Measurements from ENCODE around the gene CDPF1. TPM values are rescaled to one million over a fixed set of nuclear protein-coding genes. Genes with fewer than 3 reads are reported as not detected.
"Not testable (repeated sequence)": the region's sequence is repeated elsewhere in the genome, so short reads cannot be mapped to it uniquely, and the experiment has no call there.

Gene CDPF1
- total and polyA plus RNA-seq, 4 donors, result 7.4 to 16.3 (median 13.2) TPM

- DNase-seq (ENCODE audit: low read depth in 4 of 6, low spot score in 6 of 6), result no peak
- H3K27ac ChIP-seq (ENCODE audit: low read depth, low read length), result no peak overlapping the region
- no peaks in the 10 kb centered on the region for H3K27me3 ChIP-seq (ENCODE audit: control insufficient read depth, insufficient read depth, low read length)
- H3K4me3 ChIP-seq (ENCODE audit: low read depth, low read length), result no peak overlapping the region
- H3K36me3 ChIP-seq (ENCODE audit: control insufficient read depth, insufficient read depth, low read length), result peaks cover 36% of the 10 kb centered on the region
- 100% methylated on average over 4 of the region's 4 CpGs for WGBS (ENCODE audit: insufficient coverage)
- peaks cover 6% of the 10 kb centered on the region for H3K9me3 ChIP-seq (ENCODE audit: control insufficient read depth, insufficient read depth, low read length)
- H3K4me1 ChIP-seq (ENCODE audit: control insufficient read depth, insufficient read depth, low read length), result no peaks in the 10 kb centered on the region
Measured at GRCh38 chr22:46213052-46213451, 37.0 kb downstream of the CDPF1 start.

- peaks cover 36% of the 10 kb centered on the region for H3K36me3 ChIP-seq (ENCODE audit: control insufficient read depth, insufficient read depth, low read length)
- no peak overlapping the region for H3K27ac ChIP-seq (ENCODE audit: low read depth, low read length)
- no peaks in the 10 kb centered on the region for H3K4me1 ChIP-seq (ENCODE audit: control insufficient read depth, insufficient read depth, low read length)
- WGBS (ENCODE audit: insufficient coverage), result 77% methylated on average over 3 of the region's 4 CpGs
- peaks cover 6% of the 10 kb centered on the region for H3K9me3 ChIP-seq (ENCODE audit: control insufficient read depth, insufficient read depth, low read length)
- no peak overlapping the region for H3K4me3 ChIP-seq (ENCODE audit: low read depth, low read length)
- no peaks in the 10 kb centered on the region for H3K27me3 ChIP-seq (ENCODE audit: control insufficient read depth, insufficient read depth, low read length)
- no peak for DNase-seq (ENCODE audit: low read depth in 4 of 6, low spot score in 6 of 6)
Measured at GRCh38 chr22:46212195-46212594, 37.9 kb downstream of the CDPF1 start.

- H3K27ac ChIP-seq (ENCODE audit: low read depth, low read length), result no peak overlapping the region
- H3K4me1 ChIP-seq (ENCODE audit: control insufficient read depth, insufficient read depth, low read length), result no peaks in the 10 kb centered on the region
- peaks cover 6% of the 10 kb centered on the region for H3K9me3 ChIP-seq (ENCODE audit: control insufficient read depth, insufficient read depth, low read length)
- no peak for DNase-seq (ENCODE audit: low read depth in 4 of 6, low spot score in 6 of 6)
- no peaks in the 10 kb centered on the region for H3K27me3 ChIP-seq (ENCODE audit: control insufficient read depth, insufficient read depth, low read length)
- whole genome bisulfite sequencing (ENCODE audit: insufficient coverage), result 100% methylated on average over 1 of the region's 1 CpG
- no peak overlapping the region for H3K4me3 ChIP-seq (ENCODE audit: low read depth, low read length)
- peaks cover 18% of the 10 kb centered on the region for H3K36me3 ChIP-seq (ENCODE audit: control insufficient read depth, insufficient read depth, low read length)
Measured at GRCh38 chr22:46209262-46209661, 40.8 kb downstream of the CDPF1 start.

GRCh38 chr22:46203601-46203980 lies 46.5 kb downstream of the CDPF1 start:
- H3K4me3 ChIP-seq (ENCODE audit: low read depth, low read length), result no peak overlapping the region
- no peak overlapping the region for H3K27ac ChIP-seq (ENCODE audit: low read depth, low read length)
- H3K4me1 ChIP-seq (ENCODE audit: control insufficient read depth, insufficient read depth, low read length), result peaks cover 10% of the 10 kb centered on the region
- no peaks in the 10 kb centered on the region for H3K27me3 ChIP-seq (ENCODE audit: control insufficient read depth, insufficient read depth, low read length)
- no peak for DNase-seq (ENCODE audit: low read depth in 4 of 6, low spot score in 6 of 6)
- WGBS (ENCODE audit: insufficient coverage), result 91% methylated on average over 6 of the region's 7 CpGs
- H3K9me3 ChIP-seq (ENCODE audit: control insufficient read depth, insufficient read depth, low read length), result no peaks in the 10 kb centered on the region
- peaks cover 34% of the 10 kb centered on the region for H3K36me3 ChIP-seq (ENCODE audit: control insufficient read depth, insufficient read depth, low read length)

GRCh38 chr22:46202897-46203600 lies 47.0 kb downstream of the CDPF1 start:
- WGBS (ENCODE audit: insufficient coverage), result 90% methylated on average over 2 of the region's 12 CpGs
- no peaks in the 10 kb centered on the region for H3K9me3 ChIP-seq (ENCODE audit: control insufficient read depth, insufficient read depth, low read length)
- no peak overlapping the region for H3K27ac ChIP-seq (ENCODE audit: low read depth, low read length)
- H3K4me3 ChIP-seq (ENCODE audit: low read depth, low read length), result no peak overlapping the region
- H3K36me3 ChIP-seq (ENCODE audit: control insufficient read depth, insufficient read depth, low read length), result peaks cover 40% of the 10 kb centered on the region
- no peak for DNase-seq (ENCODE audit: low read depth in 4 of 6, low spot score in 6 of 6)
- no peaks in the 10 kb centered on the region for H3K27me3 ChIP-seq (ENCODE audit: control insufficient read depth, insufficient read depth, low read length)
- peaks cover 10% of the 10 kb centered on the region for H3K4me1 ChIP-seq (ENCODE audit: control insufficient read depth, insufficient read depth, low read length)

- Histone ChIP-seq H3K9me3 (ENCODE audit: control insufficient read depth, insufficient read depth, low read length) (no peaks in the 10 kb centered on the region), H3K4me1 (ENCODE audit: control insufficient read depth, insufficient read depth, low read length) (peaks cover 10% of the 10 kb centered on the region), H3K27ac (ENCODE audit: low read depth, low read length) (no peak overlapping the region), H3K4me3 (ENCODE audit: low read depth, low read length) (no peak overlapping the region), H3K36me3 (ENCODE audit: control insufficient read depth, insufficient read depth, low read length) (peaks cover 41% of the 10 kb centered on the region), H3K27me3 (ENCODE audit: control insufficient read depth, insufficient read depth, low read length) (no peaks in the 10 kb centered on the region)
- DNase-seq (ENCODE audit: low read depth in 4 of 6, low spot score in 6 of 6), result no peak
- 69% methylated on average over 7 of the region's 17 CpGs for WGBS (ENCODE audit: insufficient coverage)
Measured at GRCh38 chr22:46201059-46201757, 48.9 kb downstream of the CDPF1 start.

- H3K27ac ChIP-seq (ENCODE audit: low read depth, low read length); H3K4me1 ChIP-seq (ENCODE audit: control insufficient read depth, insufficient read depth, low read length); DNase-seq (ENCODE audit: low read depth in 4 of 6, low spot score in 6 of 6); H3K27me3 ChIP-seq (ENCODE audit: control insufficient read depth, insufficient read depth, low read length); H3K4me3 ChIP-seq (ENCODE audit: low read depth, low read length); H3K9me3 ChIP-seq (ENCODE audit: control insufficient read depth, insufficient read depth, low read length): not testable (repeated sequence)
- 91% methylated on average over 13 of the region's 18 CpGs for WGBS (ENCODE audit: insufficient coverage)
- H3K36me3 ChIP-seq (ENCODE audit: control insufficient read depth, insufficient read depth, low read length), result peaks cover 35% of the 10 kb centered on the region
Measured at GRCh38 chr22:46198806-46199205, 51.3 kb downstream of the CDPF1 start.

- Histone ChIP-seq H3K4me3 (ENCODE audit: low read depth, low read length) (no peak overlapping the region), H3K27ac (ENCODE audit: low read depth, low read length) (no peak overlapping the region), H3K4me1 (ENCODE audit: control insufficient read depth, insufficient read depth, low read length) (peaks cover 10% of the 10 kb centered on the region), H3K36me3 (ENCODE audit: control insufficient read depth, insufficient read depth, low read length) (peaks cover 31% of the 10 kb centered on the region), H3K27me3 (ENCODE audit: control insufficient read depth, insufficient read depth, low read length) (no peaks in the 10 kb centered on the region), H3K9me3 (ENCODE audit: control insufficient read depth, insufficient read depth, low read length) (no peaks in the 10 kb centered on the region)
- DNase-seq (ENCODE audit: low read depth in 4 of 6, low spot score in 6 of 6), result no peak
- 95% methylated on average over 14 of the region's 18 CpGs for WGBS (ENCODE audit: insufficient coverage)
Measured at GRCh38 chr22:46198274-46198673, 51.8 kb downstream of the CDPF1 start.

GRCh38 chr22:46196278-46196677 lies 53.8 kb downstream of the CDPF1 start:
- Histone ChIP-seq H3K27ac (ENCODE audit: low read depth, low read length) (no peak overlapping the region), H3K4me1 (ENCODE audit: control insufficient read depth, insufficient read depth, low read length) (peaks cover 2% of the 10 kb centered on the region), H3K9me3 (ENCODE audit: control insufficient read depth, insufficient read depth, low read length) (no peaks in the 10 kb centered on the region), H3K27me3 (ENCODE audit: control insufficient read depth, insufficient read depth, low read length) (no peaks in the 10 kb centered on the region), H3K4me3 (ENCODE audit: low read depth, low read length) (no peak overlapping the region), H3K36me3 (ENCODE audit: control insufficient read depth, insufficient read depth, low read length) (peaks cover 24% of the 10 kb centered on the region)
- 92% methylated on average over 7 of the region's 8 CpGs for whole genome bisulfite sequencing (ENCODE audit: insufficient coverage)
- DNase-seq (ENCODE audit: low read depth in 4 of 6, low spot score in 6 of 6), result no peak

All from spinal cord (tissue), 10 donors.